WI38 (cell line): ENCODE measurements around the gene CHRNA1.

Experiments used
- H3K4me3 ChIP-seq: 2 replicates; pipeline ENCODE4 v1.5.1; 2011; ENCODE audit warnings: low read depth, mild to moderate bottlenecking, control low read depth, low read length
- TF ChIP-seq, protein P1 (sequence below): IDR thresholded peaks from 2 replicates; pipeline ENCODE4 v1.5.1; 2012; ENCODE audit warnings: low read depth, mild to moderate bottlenecking, control low read depth, low read length

CHRNA1 gene

DNA sequence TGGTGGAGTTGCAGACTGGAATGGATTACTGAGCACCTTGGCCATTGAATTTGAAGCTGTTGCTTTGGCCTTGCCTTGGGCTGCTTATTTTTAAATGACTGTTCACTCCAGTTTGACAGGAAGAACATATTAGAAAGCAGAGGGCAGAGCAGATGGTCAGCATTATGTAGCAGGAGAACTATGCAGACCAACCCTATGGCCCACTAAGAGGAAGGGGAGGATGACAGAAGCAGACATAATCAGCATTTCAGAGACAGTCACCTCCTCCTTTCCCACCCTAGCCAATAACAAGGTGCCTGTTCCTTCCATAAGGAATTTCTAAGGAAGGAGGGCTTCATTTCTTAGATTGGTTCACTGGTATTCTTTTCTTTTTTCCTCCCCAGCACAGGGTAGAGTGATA is 2.4 kb downstream of the CHRNA1 start:
- TF ChIP-seq, protein P1, sequence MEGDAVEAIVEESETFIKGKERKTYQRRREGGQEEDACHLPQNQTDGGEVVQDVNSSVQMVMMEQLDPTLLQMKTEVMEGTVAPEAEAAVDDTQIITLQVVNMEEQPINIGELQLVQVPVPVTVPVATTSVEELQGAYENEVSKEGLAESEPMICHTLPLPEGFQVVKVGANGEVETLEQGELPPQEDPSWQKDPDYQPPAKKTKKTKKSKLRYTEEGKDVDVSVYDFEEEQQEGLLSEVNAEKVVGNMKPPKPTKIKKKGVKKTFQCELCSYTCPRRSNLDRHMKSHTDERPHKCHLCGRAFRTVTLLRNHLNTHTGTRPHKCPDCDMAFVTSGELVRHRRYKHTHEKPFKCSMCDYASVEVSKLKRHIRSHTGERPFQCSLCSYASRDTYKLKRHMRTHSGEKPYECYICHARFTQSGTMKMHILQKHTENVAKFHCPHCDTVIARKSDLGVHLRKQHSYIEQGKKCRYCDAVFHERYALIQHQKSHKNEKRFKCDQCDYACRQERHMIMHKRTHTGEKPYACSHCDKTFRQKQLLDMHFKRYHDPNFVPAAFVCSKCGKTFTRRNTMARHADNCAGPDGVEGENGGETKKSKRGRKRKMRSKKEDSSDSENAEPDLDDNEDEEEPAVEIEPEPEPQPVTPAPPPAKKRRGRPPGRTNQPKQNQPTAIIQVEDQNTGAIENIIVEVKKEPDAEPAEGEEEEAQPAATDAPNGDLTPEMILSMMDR = no peak
- H3K4me3 ChIP-seq = no peak overlapping the region

- no peak overlapping the region for H3K4me3 ChIP-seq
- TF ChIP-seq, protein P1 = no peak
Observed at GRCh38 chr2:174760845-174761473, 3.3 kb downstream of the CHRNA1 start.

DNA sequence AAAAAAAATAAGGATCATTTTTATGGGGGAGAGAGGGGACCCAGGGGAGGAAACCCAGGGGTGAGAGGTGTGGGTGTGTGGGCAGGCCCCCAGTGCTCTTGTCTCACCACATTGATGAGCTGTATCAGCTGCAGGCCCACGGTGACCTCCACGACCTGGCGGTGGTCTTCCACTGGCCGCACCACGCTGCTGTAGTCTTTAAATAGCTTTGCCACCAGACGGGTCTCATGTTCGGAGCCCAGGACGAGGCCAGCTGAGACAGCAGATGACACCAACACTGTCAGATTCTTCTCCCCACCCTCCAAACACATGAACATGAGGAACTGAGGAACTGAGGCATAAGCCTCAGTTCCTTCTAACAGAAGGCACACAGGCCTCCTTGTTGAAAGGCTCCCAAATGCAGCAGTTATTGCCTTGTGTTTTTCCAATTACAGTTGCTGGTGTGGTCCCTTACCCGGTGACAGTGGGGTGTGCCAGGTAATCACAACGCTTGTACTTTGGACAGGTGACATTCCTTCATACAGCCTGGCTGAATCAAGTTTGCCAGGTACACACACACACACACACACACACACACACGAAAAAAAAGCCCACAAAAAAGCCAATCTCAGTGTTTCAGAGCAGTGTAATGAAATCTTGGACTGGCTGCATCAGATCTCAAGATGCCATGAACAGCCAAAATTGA is 4.7 kb downstream of the CHRNA1 start:
- TF ChIP-seq, protein P1 = no peak
- H3K4me3 ChIP-seq = no peak overlapping the region

GRCh38 chr2:174756743-174757142 is 7.5 kb downstream of the CHRNA1 start:
- TF ChIP-seq, protein P1 = no peak
- no peak overlapping the region for H3K4me3 ChIP-seq

GRCh38 chr2:174753038-174753633 is 11.1 kb downstream of the CHRNA1 start:
- H3K4me3 ChIP-seq = no peak overlapping the region
- TF ChIP-seq, protein P1 = no peak

DNA sequence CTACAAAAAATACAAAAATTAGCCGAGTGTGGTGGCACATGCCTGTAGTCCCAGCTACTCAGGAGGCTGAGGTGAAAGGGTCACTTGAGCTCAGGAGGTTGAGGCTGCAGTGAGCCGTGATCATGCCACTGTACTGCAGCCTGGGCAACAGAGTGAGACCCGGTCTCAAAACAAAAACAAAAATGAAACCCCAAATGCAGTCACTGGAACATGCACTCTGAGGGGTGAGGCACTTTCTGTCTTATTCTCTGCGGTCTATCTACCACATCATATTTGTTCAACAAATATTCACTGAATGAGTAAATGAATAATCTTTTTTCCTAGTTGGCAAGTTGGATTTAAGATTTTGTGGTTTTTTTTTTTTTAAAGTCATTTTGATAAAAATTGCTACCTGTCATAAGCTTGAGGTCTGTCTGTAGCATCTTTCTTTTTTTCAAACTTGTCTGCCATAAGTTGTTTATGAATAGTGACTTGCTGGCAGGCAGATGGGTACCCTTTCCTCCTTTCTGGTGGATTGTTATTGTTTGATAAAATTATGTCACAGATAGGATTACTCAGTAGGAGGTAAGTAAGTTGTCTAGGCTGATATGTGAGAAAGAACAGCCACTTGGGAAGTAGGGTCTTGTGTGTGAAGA is 11.8 kb downstream of the CHRNA1 start:
- TF ChIP-seq, protein P1 = no peak
- H3K4me3 ChIP-seq = no peak overlapping the region
